ENCODE results near the gene RBMS3. TPM values are rescaled to one million over a fixed set of nuclear protein-coding genes. Genes with fewer than 3 reads are reported as not detected.

RBMS3 gene
- total and polyA plus RNA-seq, 2 donors (not counting 1 experiment from before 2014, with no cell fraction given), result 26.9 to 68.4 TPM

- Histone ChIP-seq H2AFZ (ENCODE audit: low read length) (no peak overlapping the region), H3K36me3 (ENCODE audit: control insufficient read depth, insufficient read depth, low read length) (no peaks in the 10 kb centered on the region), H3K4me1 (ENCODE audit: control insufficient read depth, extremely low read depth, insufficient read depth, low read length) (no peaks in the 10 kb centered on the region), H3K9ac (ENCODE audit: insufficient read depth, low read length) (no peak overlapping the region), H3K4me2 (ENCODE audit: extremely low read depth, insufficient read depth, low read length) (no peak overlapping the region), H3K27ac (ENCODE audit: insufficient read depth, low read length) (no peak overlapping the region), H4K20me1 (ENCODE audit: control insufficient read depth, extremely low read depth, insufficient read depth, low read length) (no peaks in the 10 kb centered on the region), H3K27me3 (ENCODE audit: control insufficient read depth, insufficient read depth, low read length) (no peaks in the 10 kb centered on the region), H3K79me2 (ENCODE audit: control insufficient read depth, insufficient read depth, low read length) (no peaks in the 10 kb centered on the region), H3K9me3 (ENCODE audit: control insufficient read depth, insufficient read depth, low read depth, low read length) (no peaks in the 10 kb centered on the region), H3K4me3 (replicated peaks in 1 of 4; ENCODE audit: control extremely low read depth in 1 of 4, insufficient read depth in 1 of 4, low read depth in 3 of 4, low read length in 4 of 4) (no peak overlapping the region)
- TF ChIP-seq EZH2 (IDR thresholded peaks at IDR 0.05; ENCODE audit: low read length, missing control alignments), result no peak
- TF ChIP-seq CTCF (conservative IDR thresholded peaks at IDR 0.05 in 1 of 2, IDR thresholded peaks at IDR 0.05 in 1 of 2; ENCODE audit: low read depth in 1 of 2, low read length in 2 of 2), result no peak
- no peak for DNase-seq (ENCODE audit: low read depth in 2 of 2)
Observed at GRCh38 chr3:29270752-29271151, 10.1 kb upstream of the RBMS3 start.

DNA sequence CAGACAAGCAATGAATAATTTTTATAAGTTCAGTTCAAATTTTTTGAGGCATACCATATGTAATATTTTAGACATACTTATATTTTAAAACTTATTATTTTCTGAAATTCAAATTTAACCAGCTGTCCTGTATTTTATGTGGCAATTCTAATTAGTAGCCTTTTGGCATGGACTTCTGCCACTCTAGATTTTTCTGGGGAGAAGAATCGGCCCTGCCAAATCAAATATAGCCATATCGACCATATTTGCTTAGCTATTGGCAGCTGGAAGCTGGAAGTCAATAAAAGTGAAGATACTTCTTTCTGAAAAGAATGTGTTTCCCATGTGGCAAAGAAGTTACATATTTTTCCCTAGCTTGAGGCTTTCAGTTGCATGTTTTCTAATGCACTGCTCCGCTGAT, 9.4 kb upstream of the RBMS3 start:
- no peak for DNase-seq (ENCODE audit: low read depth in 2 of 2)
- H3K9me3 ChIP-seq (ENCODE audit: control insufficient read depth, insufficient read depth, low read depth, low read length), result no peaks in the 10 kb centered on the region
- no peak overlapping the region for H3K27ac ChIP-seq (ENCODE audit: insufficient read depth, low read length)
- no peaks in the 10 kb centered on the region for H3K4me1 ChIP-seq (ENCODE audit: control insufficient read depth, extremely low read depth, insufficient read depth, low read length)
- no peaks in the 10 kb centered on the region for H3K36me3 ChIP-seq (ENCODE audit: control insufficient read depth, insufficient read depth, low read length)
- no peaks in the 10 kb centered on the region for H4K20me1 ChIP-seq (ENCODE audit: control insufficient read depth, extremely low read depth, insufficient read depth, low read length)
- H2AFZ ChIP-seq (ENCODE audit: low read length), result no peak overlapping the region
- H3K9ac ChIP-seq (ENCODE audit: insufficient read depth, low read length), result no peak overlapping the region
- no peak overlapping the region for H3K4me2 ChIP-seq (ENCODE audit: extremely low read depth, insufficient read depth, low read length)
- no peak overlapping the region for H3K4me3 ChIP-seq (replicated peaks in 1 of 4; ENCODE audit: control extremely low read depth in 1 of 4, insufficient read depth in 1 of 4, low read depth in 3 of 4, low read length in 4 of 4)
- H3K79me2 ChIP-seq (ENCODE audit: control insufficient read depth, insufficient read depth, low read length), result no peaks in the 10 kb centered on the region
- TF ChIP-seq EZH2 (IDR thresholded peaks at IDR 0.05; ENCODE audit: low read length, missing control alignments) (no peak), CTCF (conservative IDR thresholded peaks at IDR 0.05 in 1 of 2, IDR thresholded peaks at IDR 0.05 in 1 of 2; ENCODE audit: low read depth in 1 of 2, low read length in 2 of 2) (no peak)
- no peaks in the 10 kb centered on the region for H3K27me3 ChIP-seq (ENCODE audit: control insufficient read depth, insufficient read depth, low read length)

GRCh38 chr3:29274667-29275066, 6.2 kb upstream of the RBMS3 start:
- H3K4me3 ChIP-seq (replicated peaks in 1 of 4; ENCODE audit: control extremely low read depth in 1 of 4, insufficient read depth in 1 of 4, low read depth in 3 of 4, low read length in 4 of 4), result no peak overlapping the region
- no peaks in the 10 kb centered on the region for H3K27me3 ChIP-seq (ENCODE audit: control insufficient read depth, insufficient read depth, low read length)
- H3K9me3 ChIP-seq (ENCODE audit: control insufficient read depth, insufficient read depth, low read depth, low read length), result no peaks in the 10 kb centered on the region
- no peak overlapping the region for H3K9ac ChIP-seq (ENCODE audit: insufficient read depth, low read length)
- no peak overlapping the region for H2AFZ ChIP-seq (ENCODE audit: low read length)
- TF ChIP-seq CTCF (conservative IDR thresholded peaks at IDR 0.05 in 1 of 2, IDR thresholded peaks at IDR 0.05 in 1 of 2; ENCODE audit: low read depth in 1 of 2, low read length in 2 of 2), result no peak
- TF ChIP-seq EZH2 (IDR thresholded peaks at IDR 0.05; ENCODE audit: low read length, missing control alignments), result no peak
- no peak for DNase-seq (ENCODE audit: low read depth in 2 of 2)
- H3K27ac ChIP-seq (ENCODE audit: insufficient read depth, low read length), result no peak overlapping the region
- peaks cover under 1% of the 10 kb centered on the region for H3K79me2 ChIP-seq (ENCODE audit: control insufficient read depth, insufficient read depth, low read length)
- H3K4me1 ChIP-seq (ENCODE audit: control insufficient read depth, extremely low read depth, insufficient read depth, low read length), result peaks cover 10% of the 10 kb centered on the region
- no peaks in the 10 kb centered on the region for H4K20me1 ChIP-seq (ENCODE audit: control insufficient read depth, extremely low read depth, insufficient read depth, low read length)
- H3K4me2 ChIP-seq (ENCODE audit: extremely low read depth, insufficient read depth, low read length), result no peak overlapping the region
- no peaks in the 10 kb centered on the region for H3K36me3 ChIP-seq (ENCODE audit: control insufficient read depth, insufficient read depth, low read length)
